Measurements from ENCODE around the gene FCGR1A.
"Not testable (repeated sequence)": the region's sequence is repeated elsewhere in the genome, so short reads cannot be mapped to it uniquely, and the experiment has no call there.

The FCGR1A gene

GRCh38 chr1:149770661-149771060 lies 11.8 kb upstream of the FCGR1A start:
- DNase-seq (ENCODE audit: low spot score); H3K27ac ChIP-seq; CTCF ChIA-PET; POLR2A ChIA-PET (ENCODE audit: low non-redundant PET): not testable (repeated sequence)

- POLR2A ChIA-PET (ENCODE audit: low non-redundant PET); CTCF ChIA-PET; H3K27ac ChIP-seq; DNase-seq (ENCODE audit: low spot score): not testable (repeated sequence)
These were observed 10.7 kb upstream of the FCGR1A start for GRCh38 chr1:149771653-149772425.

GRCh38 chr1:149775510-149776147 lies 6.9 kb upstream of the FCGR1A start:
- CTCF ChIA-PET; DNase-seq (ENCODE audit: low spot score); H3K27ac ChIP-seq; POLR2A ChIA-PET (ENCODE audit: low non-redundant PET): not testable (repeated sequence)

GRCh38 chr1:149777084-149777483 lies 5.4 kb upstream of the FCGR1A start:
- POLR2A ChIA-PET (ENCODE audit: low non-redundant PET); CTCF ChIA-PET; H3K27ac ChIP-seq; DNase-seq (ENCODE audit: low spot score): not testable (repeated sequence)

GRCh38 chr1:149778313-149778712 lies 4.2 kb upstream of the FCGR1A start:
- H3K27ac ChIP-seq; POLR2A ChIA-PET (ENCODE audit: low non-redundant PET); DNase-seq (ENCODE audit: low spot score); CTCF ChIA-PET: not testable (repeated sequence)

GRCh38 chr1:149781413-149781984 lies 995 bp upstream of the FCGR1A start:
- DNase-seq (ENCODE audit: low spot score); H3K27ac ChIP-seq; CTCF ChIA-PET; POLR2A ChIA-PET (ENCODE audit: low non-redundant PET): not testable (repeated sequence)

- DNase-seq (ENCODE audit: low spot score); H3K27ac ChIP-seq; POLR2A ChIA-PET (ENCODE audit: low non-redundant PET); CTCF ChIA-PET: not testable (repeated sequence)
These were observed 795 bp downstream of the FCGR1A start for GRCh38 chr1:149783289-149783688.

GRCh38 chr1:149783868-149784267 lies 1.4 kb downstream of the FCGR1A start:
- H3K27ac ChIP-seq; CTCF ChIA-PET; DNase-seq (ENCODE audit: low spot score); POLR2A ChIA-PET (ENCODE audit: low non-redundant PET): not testable (repeated sequence)

- CTCF ChIA-PET; POLR2A ChIA-PET (ENCODE audit: low non-redundant PET); H3K27ac ChIP-seq; DNase-seq (ENCODE audit: low spot score): not testable (repeated sequence)
These were observed 5.4 kb downstream of the FCGR1A start for GRCh38 chr1:149787688-149788451.

- POLR2A ChIA-PET (ENCODE audit: low non-redundant PET); CTCF ChIA-PET; DNase-seq (ENCODE audit: low spot score): not testable (repeated sequence)
- H3K27ac ChIP-seq, result peak overlapping the region; percentile 29; the same call in 1 of the 2 replicates
These were observed 10.0 kb downstream of the FCGR1A start for GRCh38 chr1:149792502-149792901.

- CTCF ChIA-PET; POLR2A ChIA-PET (ENCODE audit: low non-redundant PET): not testable (repeated sequence)
- H3K27ac ChIP-seq, result peak overlapping the region; percentile 29; the same call in 1 of the 2 replicates
- DNase-seq (ENCODE audit: low spot score), result peak; percentile 29
- peak; percentile 46 for TF ChIP-seq CTCF (conservative IDR thresholded peaks at IDR 0.05; ENCODE audit: low read depth)
These were observed 10.5 kb downstream of the FCGR1A start for GRCh38 chr1:149792912-149793515.

- CTCF ChIA-PET; H3K27ac ChIP-seq; DNase-seq (ENCODE audit: low spot score); POLR2A ChIA-PET (ENCODE audit: low non-redundant PET): not testable (repeated sequence)
These were observed 11.4 kb downstream of the FCGR1A start for GRCh38 chr1:149793885-149794284.

- H3K27ac ChIP-seq; POLR2A ChIA-PET (ENCODE audit: low non-redundant PET); DNase-seq (ENCODE audit: low spot score); CTCF ChIA-PET: not testable (repeated sequence)
These were observed 19.1 kb downstream of the FCGR1A start for GRCh38 chr1:149801628-149802027.

- CTCF ChIA-PET; DNase-seq (ENCODE audit: low spot score); H3K27ac ChIP-seq; POLR2A ChIA-PET (ENCODE audit: low non-redundant PET): not testable (repeated sequence)
These were observed 22.1 kb downstream of the FCGR1A start for GRCh38 chr1:149804417-149805080.

- POLR2A ChIA-PET (ENCODE audit: low non-redundant PET); H3K27ac ChIP-seq; CTCF ChIA-PET; DNase-seq (ENCODE audit: low spot score): not testable (repeated sequence)
These were observed 28.4 kb downstream of the FCGR1A start for GRCh38 chr1:149810697-149811405.

Data from RWPE1 (cell line).